Stimulated activated memory B cell treated with anti-CD40 and anti-IgM and Interleukin-4, amounts not matched to agents 10 μg/mL and 1 μg/mL and 100 μg/mL, for 72 hours (primary cell): Measurements from ENCODE around the gene DLGAP1.
"Not testable (repeated sequence)": the region's sequence is repeated elsewhere in the genome, so short reads cannot be mapped to it uniquely, and the experiment has no call there.

Experiments used
- ATAC-seq: fragments of 150-1000 bp; cut with Tn5 transposase; 2 replicates; pipeline ENCODE4 v1.10.0; 2021
- H3K27ac Mint-ChIP-seq: one replicate; pipeline ENCODE4 v1.8.0; 2022; ENCODE audit warnings: mild to moderate bottlenecking, mixed read lengths
- H3K27me3 Mint-ChIP-seq: one replicate; pipeline ENCODE4 v1.8.0; 2022; ENCODE audit warnings: mixed read lengths
- H3K36me3 Mint-ChIP-seq: one replicate; pipeline ENCODE4 v1.8.0; 2022; ENCODE audit warnings: mixed read lengths
- H3K4me1 Mint-ChIP-seq: one replicate; pipeline ENCODE4 v1.8.0; 2022; ENCODE audit warnings: mixed read lengths
- H3K4me3 Mint-ChIP-seq: one replicate; pipeline ENCODE4 v1.8.0; 2022; ENCODE audit warnings: mild to moderate bottlenecking, moderate library complexity, mixed read lengths
- H3K9me3 Mint-ChIP-seq: one replicate; pipeline ENCODE4 v1.8.0; 2022; ENCODE audit warnings: mixed read lengths

DLGAP1 gene

DNA sequence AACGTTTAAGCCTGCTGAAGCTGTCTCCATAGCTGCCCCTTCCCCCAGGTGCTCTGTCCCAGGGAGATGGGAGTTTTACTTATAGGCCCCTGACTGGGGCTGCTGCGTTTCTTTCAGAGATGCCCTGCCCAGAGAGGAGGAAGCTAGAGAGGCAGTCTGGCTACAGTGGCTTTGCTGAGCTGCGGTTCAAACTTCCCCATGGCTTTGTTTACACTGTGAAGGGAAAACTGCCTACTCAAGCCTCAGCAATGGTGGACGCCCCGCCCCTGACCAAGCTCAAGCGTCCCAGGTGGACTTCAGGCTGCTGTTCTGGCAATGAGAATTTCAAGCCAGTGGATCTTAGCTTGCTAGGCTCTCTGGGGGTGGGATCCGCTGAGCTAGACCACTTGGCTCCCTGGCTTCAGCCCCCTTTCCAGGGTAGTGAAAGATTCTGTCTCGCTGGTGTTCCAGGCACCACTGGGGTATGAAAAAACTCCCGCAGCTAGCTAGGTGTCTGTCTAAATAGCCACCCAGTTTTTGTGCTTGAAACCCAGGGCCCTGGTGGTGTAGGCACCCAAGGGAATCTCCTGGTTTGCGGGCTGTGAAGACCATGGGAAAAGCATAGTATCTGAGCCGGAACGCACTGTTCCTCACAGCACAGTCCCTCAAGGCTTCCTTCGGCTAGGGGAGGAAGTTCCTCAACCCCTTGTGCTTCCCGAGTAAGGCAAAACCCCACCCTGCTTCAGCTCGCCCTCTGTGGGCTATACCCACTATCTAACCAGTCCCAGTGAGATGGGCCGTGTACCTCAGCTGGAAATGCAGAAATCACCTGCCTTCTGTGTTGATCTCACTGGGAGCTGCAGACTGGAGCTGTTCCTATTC is 755.2 kb downstream of the DLGAP1 start:
- not testable (repeated sequence) for H3K4me1 Mint-ChIP-seq, H3K36me3 Mint-ChIP-seq, ATAC-seq, H3K27ac Mint-ChIP-seq, H3K9me3 Mint-ChIP-seq, H3K4me3 Mint-ChIP-seq
- peaks cover 76% of the 10 kb centered on the region for H3K27me3 Mint-ChIP-seq

DNA sequence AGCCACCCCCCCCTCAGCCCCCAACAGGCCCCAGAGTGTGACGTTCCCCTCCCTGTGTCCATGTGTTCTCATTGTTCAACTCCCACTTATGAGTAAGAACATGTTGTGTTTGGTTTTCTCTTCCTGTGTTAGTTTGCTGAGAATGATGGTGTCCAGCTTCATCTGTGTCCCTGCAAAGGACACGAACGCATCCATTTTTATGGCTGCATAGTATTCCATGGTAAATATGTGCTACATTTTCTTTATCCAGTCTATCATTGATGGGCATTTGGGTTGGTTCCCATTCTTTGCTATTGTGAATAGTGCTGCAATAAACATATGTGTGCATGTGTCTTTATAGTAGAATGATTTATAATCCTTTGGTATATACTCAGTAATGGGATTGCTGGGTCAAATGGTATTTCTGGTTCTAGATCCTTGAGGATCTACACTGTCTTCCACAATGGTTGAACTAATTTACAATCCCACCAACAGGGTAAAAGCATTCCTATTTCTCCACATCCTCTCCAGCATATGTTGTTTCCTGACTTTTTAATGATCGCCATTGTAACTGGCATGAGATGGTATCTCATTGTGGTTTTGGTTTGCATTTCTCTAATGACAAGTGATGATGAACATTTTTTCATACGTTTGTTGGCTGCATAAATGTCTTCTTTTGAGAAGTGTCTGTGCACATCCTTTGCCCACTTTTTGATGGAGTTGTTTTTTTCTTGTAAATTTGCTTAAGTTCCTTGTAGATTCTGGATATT is 760.9 kb downstream of the DLGAP1 start:
- H3K27ac Mint-ChIP-seq, ATAC-seq, H3K4me1 Mint-ChIP-seq, H3K9me3 Mint-ChIP-seq, H3K4me3 Mint-ChIP-seq, H3K36me3 Mint-ChIP-seq: not testable (repeated sequence)
- H3K27me3 Mint-ChIP-seq = peaks cover 32% of the 10 kb centered on the region

DNA sequence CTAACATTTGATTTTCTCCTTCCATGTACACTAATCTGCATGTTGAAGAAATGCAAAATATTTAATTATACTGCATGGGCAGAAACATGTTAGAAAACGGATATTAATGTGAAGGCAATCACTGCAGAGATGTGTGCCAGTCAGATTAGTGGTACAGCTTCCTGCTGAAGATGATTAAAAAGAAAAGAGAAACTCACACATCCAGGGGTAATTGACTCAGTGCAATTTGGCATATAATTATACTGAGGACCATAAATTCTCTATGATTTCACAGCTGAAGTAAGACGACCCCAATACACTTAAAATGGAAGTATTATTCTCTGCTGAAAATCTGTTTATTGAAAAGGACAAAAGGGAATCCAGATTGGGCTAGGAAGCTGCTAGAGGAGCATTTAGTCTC is 761.7 kb downstream of the DLGAP1 start:
- Mint-ChIP-seq H3K9me3 (peaks cover 9% of the 10 kb centered on the region), H3K4me3 (no peak overlapping the region), H3K4me1 (no peaks in the 10 kb centered on the region), H3K36me3 (no peaks in the 10 kb centered on the region), H3K27me3 (peaks cover 24% of the 10 kb centered on the region), H3K27ac (no peak overlapping the region)
- ATAC-seq = no peak

DNA sequence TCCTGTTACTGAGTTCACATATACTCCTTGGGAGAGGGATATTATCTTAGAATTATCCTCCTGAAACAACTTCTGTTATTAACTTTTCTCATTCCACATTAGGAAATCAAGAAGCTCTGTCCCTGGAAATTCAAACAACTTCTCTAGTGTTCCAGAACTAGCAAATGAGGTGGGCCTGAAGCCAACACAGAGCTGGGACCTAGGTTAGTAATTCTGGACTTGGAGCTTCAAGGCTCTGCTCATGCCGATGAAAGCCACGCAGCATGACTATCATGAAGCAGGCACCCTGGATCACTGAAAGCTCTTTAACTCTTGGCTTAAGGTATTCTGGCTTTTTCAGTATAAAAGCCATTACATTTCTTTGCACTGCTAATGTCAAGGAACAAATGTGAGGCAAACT is 762.4 kb downstream of the DLGAP1 start:
- ATAC-seq = no peak
- no peak overlapping the region for H3K4me3 Mint-ChIP-seq
- peaks cover 17% of the 10 kb centered on the region for H3K27me3 Mint-ChIP-seq
- H3K36me3 Mint-ChIP-seq = no peaks in the 10 kb centered on the region
- no peak overlapping the region for H3K27ac Mint-ChIP-seq
- no peaks in the 10 kb centered on the region for H3K4me1 Mint-ChIP-seq
- peaks cover 6% of the 10 kb centered on the region for H3K9me3 Mint-ChIP-seq

DNA sequence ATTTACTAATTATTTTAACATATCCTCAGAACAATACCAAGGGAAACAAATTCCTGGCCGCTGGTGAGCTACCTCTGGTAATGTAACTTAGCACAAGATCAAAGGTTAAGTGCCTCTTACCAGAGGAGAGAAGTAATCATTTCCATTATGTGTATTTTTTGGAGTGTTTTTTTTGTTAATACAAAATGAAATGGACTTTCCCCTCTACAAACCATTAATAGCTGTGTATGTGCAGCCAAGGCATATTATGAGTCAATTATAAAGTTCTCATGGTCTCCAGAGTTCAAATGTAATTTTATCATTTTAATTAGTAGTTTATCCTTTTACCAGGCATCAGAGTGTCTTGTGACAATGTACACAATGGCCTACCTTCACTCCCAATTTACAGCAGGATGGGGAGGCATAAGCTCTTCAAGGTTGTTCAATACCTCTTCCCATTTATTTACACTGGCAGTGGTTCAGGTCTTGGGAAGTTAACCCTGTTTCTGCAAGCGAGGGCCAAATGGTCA is 762.9 kb downstream of the DLGAP1 start:
- ATAC-seq = no peak
- no peak overlapping the region for H3K4me3 Mint-ChIP-seq
- H3K9me3 Mint-ChIP-seq = peaks cover 6% of the 10 kb centered on the region
- H3K27ac Mint-ChIP-seq = no peak overlapping the region
- no peaks in the 10 kb centered on the region for H3K4me1 Mint-ChIP-seq
- H3K27me3 Mint-ChIP-seq = peaks cover 12% of the 10 kb centered on the region
- H3K36me3 Mint-ChIP-seq = no peaks in the 10 kb centered on the region

DNA sequence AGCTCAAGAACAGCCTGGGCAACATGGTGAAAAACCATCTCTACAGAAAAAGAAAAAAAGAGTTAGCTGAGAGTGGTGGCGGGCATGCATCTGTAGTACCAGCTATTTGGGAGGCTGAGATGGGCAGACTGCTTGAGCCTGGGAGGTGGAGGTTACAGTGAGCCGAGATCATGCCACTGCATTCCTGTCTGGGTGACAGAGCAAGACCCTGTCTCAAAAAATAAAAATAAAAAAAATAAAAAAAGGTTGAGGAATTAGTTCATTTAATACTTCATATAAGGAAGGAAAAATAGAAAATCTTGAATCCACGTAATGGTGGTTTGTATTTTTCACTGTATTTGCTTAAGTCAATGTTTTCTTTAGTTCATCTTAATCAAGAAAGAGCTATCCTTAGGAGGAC is 763.4 kb downstream of the DLGAP1 start:
- H3K36me3 Mint-ChIP-seq = no peaks in the 10 kb centered on the region
- H3K9me3 Mint-ChIP-seq = peaks cover 6% of the 10 kb centered on the region
- no peak overlapping the region for H3K4me3 Mint-ChIP-seq
- no peaks in the 10 kb centered on the region for H3K4me1 Mint-ChIP-seq
- no peak for ATAC-seq
- no peak overlapping the region for H3K27ac Mint-ChIP-seq
- peaks cover 7% of the 10 kb centered on the region for H3K27me3 Mint-ChIP-seq

DNA sequence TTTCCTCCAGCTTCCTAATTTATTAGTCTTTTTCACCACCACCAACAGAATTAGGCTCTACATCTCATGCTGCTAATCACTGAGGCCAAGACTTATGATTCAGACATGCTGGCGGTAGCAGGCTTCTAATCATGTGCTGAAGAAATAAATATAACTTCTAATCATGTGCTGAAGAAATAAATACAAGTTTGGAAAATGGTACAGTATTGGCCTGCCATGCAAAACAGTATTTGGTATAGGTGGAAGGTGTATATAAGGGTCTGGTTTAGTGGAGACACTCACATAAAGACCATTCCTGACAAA is 764.4 kb downstream of the DLGAP1 start:
- Mint-ChIP-seq H3K36me3 (no peaks in the 10 kb centered on the region), H3K27ac (no peak overlapping the region), H3K9me3 (peaks cover 2% of the 10 kb centered on the region), H3K4me1 (no peaks in the 10 kb centered on the region), H3K27me3 (no peaks in the 10 kb centered on the region), H3K4me3 (no peak overlapping the region)
- no peak for ATAC-seq

DNA sequence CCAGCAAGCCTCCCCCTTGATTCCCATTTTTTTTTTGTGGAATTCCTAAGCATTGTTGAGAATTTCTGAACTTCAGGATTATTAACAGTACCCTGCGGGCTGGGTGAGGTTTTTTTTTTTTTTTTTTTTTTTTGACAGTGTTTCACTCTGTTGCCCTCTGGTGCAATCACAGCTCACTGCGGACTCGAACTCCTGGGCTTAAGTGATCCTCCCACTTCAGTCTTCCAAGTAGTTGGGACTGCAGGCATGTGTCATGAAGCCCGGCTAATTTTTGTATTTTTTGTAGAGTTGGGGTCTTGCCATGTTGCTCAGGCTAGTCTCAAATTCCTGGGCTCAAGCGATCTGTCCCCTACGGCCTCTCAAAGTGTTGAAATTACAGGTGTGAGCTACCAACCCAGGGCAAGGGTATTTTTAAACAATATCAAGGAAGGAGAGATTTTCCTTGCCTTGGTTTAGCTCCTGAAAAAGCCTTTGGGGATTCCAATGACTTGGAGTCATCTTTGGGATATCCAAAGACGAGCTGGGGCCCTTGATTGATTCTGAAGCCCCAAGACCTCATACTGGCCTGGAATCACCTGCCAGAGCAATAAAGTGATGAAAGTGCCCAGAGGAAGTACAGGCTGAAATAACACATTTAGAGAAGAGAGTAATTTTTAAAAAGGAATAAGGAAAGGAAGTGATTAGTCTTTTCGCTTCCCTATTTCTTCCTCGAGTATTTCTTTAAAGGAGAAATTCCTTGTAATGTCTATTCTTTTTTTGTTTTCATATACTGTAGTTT is 764.9 kb downstream of the DLGAP1 start:
- ATAC-seq = no peak
- Mint-ChIP-seq H3K36me3 (no peaks in the 10 kb centered on the region), H3K27me3 (no peaks in the 10 kb centered on the region), H3K9me3 (peaks cover 2% of the 10 kb centered on the region), H3K27ac (no peak overlapping the region), H3K4me3 (no peak overlapping the region), H3K4me1 (no peaks in the 10 kb centered on the region)

DNA sequence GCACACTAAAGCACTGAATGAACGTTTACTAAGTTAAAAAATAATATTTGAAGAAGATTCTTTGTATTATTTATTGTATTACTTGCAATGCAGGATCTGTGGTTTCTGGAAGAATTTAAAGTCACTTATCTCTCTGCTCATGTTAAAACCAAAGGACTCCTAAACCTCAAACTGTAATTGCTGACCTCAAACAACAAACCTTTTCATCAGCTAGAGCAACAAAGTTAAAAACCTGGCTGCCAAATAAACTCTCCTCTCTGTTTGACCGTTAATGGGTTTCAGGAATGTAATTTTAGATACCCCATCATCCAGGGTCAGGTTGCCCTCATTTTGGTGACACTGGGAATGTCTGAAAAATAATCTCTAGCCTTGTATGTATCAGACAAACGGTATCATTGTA is 766.0 kb downstream of the DLGAP1 start:
- Mint-ChIP-seq H3K9me3 (no peaks in the 10 kb centered on the region), H3K27me3 (no peaks in the 10 kb centered on the region), H3K27ac (no peak overlapping the region), H3K4me3 (no peak overlapping the region), H3K4me1 (no peaks in the 10 kb centered on the region), H3K36me3 (no peaks in the 10 kb centered on the region)
- ATAC-seq = no peak

DNA sequence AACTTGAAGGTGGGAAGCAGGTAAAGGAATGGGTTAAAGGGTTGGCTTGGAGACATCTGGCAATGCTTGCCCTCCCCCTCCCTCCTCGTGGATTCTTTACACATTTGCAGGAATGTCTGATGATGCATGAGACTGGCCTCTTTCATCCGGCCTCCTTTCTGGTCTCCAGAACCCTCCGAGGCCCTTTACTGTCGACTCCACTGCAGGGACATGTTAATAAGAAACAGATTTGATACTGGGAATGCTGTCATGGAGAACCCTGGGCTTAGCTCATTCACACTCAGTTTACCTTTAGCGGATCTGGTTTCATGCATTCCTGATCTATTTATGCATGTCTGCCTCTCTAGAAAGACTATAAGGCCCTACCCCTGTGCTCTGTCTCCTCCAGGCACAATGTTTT is 766.4 kb downstream of the DLGAP1 start:
- Mint-ChIP-seq H3K27ac (no peak overlapping the region), H3K4me3 (no peak overlapping the region), H3K36me3 (no peaks in the 10 kb centered on the region), H3K4me1 (no peaks in the 10 kb centered on the region), H3K27me3 (no peaks in the 10 kb centered on the region), H3K9me3 (no peaks in the 10 kb centered on the region)
- no peak for ATAC-seq

DNA sequence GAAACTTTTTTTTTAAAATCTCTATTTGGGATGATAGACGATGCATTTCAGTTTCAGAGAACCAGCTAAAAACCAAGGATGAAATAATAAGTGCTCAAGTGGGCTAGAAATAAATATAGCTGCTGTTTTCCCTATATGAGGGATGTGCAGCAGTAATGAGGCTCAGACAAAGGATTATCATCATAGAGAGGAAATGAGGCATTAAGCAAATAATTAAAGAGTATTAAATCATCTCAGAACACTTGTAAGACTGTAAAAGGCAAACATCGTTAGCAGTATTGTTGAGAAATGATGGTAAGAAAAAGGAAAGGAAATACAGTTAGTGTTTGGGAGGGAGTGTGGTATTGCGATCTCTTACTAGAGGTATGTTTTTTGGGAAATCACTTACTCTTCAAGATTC is 771.6 kb downstream of the DLGAP1 start:
- H3K9me3 Mint-ChIP-seq = peaks cover 6% of the 10 kb centered on the region
- no peak overlapping the region for H3K4me3 Mint-ChIP-seq
- no peaks in the 10 kb centered on the region for H3K4me1 Mint-ChIP-seq
- no peak overlapping the region for H3K27ac Mint-ChIP-seq
- ATAC-seq = no peak
- peaks cover 2% of the 10 kb centered on the region for H3K27me3 Mint-ChIP-seq
- H3K36me3 Mint-ChIP-seq = no peaks in the 10 kb centered on the region

DNA sequence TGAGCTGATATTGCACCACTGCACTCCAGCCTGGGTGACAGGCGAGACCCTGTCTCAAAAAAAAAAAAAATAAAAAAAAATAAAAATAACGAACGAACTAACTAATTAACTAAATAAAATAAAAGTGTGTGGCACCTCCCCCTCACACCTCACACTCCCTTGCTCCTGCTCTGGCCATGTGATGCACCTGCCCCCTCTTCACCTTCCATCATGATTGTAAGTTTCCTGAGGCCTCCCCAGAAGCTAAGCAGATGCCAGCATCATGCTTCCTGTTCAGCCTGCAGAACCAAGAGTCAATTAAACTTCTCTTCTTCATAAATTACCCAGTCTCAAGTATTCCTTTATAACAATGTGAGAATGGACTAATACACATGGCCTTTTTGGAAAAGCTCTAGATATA is 773.0 kb downstream of the DLGAP1 start:
- Mint-ChIP-seq H3K4me1 (no peaks in the 10 kb centered on the region), H3K27me3 (peaks cover 17% of the 10 kb centered on the region), H3K4me3 (no peak overlapping the region), H3K27ac (no peak overlapping the region), H3K9me3 (peaks cover 6% of the 10 kb centered on the region), H3K36me3 (no peaks in the 10 kb centered on the region)
- ATAC-seq = no peak

DNA sequence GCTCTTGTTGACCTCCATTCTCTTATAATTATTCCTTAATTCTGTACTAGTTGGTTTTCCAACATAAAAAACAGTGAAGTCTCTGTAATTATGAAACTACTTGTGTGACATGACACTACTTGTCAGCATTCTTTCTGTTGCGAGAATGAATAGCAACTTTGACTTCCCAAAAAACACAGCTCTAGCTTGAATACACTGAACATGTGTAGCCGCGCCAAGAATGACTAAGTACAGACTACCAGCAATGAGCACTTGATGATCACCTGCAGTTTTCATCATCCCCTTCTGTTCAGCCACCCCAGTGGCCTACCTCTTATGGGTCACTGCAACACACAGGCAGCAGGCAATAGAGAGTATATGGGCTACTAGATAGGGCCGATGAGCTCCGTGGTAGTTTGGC is 775.9 kb downstream of the DLGAP1 start:
- H3K4me3 Mint-ChIP-seq = no peak overlapping the region
- H3K4me1 Mint-ChIP-seq = no peaks in the 10 kb centered on the region
- H3K9me3 Mint-ChIP-seq = peaks cover 6% of the 10 kb centered on the region
- H3K36me3 Mint-ChIP-seq = no peaks in the 10 kb centered on the region
- H3K27ac Mint-ChIP-seq = no peak overlapping the region
- H3K27me3 Mint-ChIP-seq = peaks cover 25% of the 10 kb centered on the region
- ATAC-seq = no peak

DNA sequence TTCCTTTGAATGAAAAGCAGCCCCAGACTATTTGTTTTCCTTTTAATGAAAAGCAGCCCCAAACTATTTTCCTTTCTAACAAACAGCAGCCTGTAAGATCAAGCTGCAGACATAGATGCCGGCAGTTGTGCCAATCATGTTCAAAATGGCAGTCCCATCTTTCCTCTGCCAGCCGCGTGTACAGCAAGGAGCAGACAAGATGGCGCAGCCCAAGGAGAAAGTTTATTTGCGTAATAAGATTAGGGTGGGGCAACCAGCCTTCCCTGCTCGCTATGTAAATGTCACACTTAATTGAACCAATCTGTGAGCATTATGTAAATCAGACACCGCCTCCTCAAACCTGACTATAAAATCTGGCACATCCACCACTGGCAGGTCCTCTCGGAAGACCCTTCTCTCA is 779.1 kb downstream of the DLGAP1 start:
- no peak overlapping the region for H3K4me3 Mint-ChIP-seq

DNA sequence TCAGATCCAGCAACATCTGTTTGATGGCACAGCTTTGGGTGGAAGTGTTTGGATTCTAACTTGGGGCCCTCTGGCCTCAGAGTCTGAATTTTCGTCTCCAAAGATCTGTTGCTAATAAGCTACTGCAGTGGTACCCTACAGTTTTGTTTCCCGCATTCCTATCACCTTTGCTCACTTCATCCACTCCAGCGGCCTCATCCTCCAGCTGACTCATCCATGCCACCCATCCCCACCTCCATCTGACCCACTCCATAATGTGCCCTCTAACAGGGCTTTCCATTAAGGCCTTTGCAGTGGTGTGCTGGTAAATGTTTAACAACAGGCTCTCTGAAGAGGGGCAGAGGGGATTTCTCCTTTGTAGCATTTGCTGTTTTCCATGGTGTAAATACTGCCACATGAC is 779.7 kb downstream of the DLGAP1 start:
- no peak for ATAC-seq
- H3K4me3 Mint-ChIP-seq = no peak overlapping the region
- H3K36me3 Mint-ChIP-seq = no peaks in the 10 kb centered on the region
- H3K27ac Mint-ChIP-seq = no peak overlapping the region
- no peaks in the 10 kb centered on the region for H3K4me1 Mint-ChIP-seq
- no peaks in the 10 kb centered on the region for H3K9me3 Mint-ChIP-seq
- H3K27me3 Mint-ChIP-seq = peaks cover 25% of the 10 kb centered on the region

More for the DNA sequence above, 779.1 kb downstream of the DLGAP1 start:
- Mint-ChIP-seq H3K9me3 (no peaks in the 10 kb centered on the region), H3K27me3 (peaks cover 25% of the 10 kb centered on the region), H3K27ac (no peak overlapping the region), H3K36me3 (no peaks in the 10 kb centered on the region), H3K4me1 (no peaks in the 10 kb centered on the region)
- ATAC-seq = no peak
